WTC11 (cell line): Measurements from ENCODE around the gene FGD3. TPM values are rescaled to one million over a fixed set of nuclear protein-coding genes. Genes with fewer than 3 reads are reported as not detected.
A peak's percentile ranks its signal among the peaks of the same experiment; 100 is the strongest.

Source experiments
- ATAC-seq: fragments of 200-7000 bp; cut with Tn5 transposase; 2 replicates; pipeline ENCODE4 v1.10.0; 2021; ENCODE audit warnings: mild to moderate bottlenecking, moderate library complexity
- CTCF ChIA-PET: fragments of 300-600 bp; sonication (Branson Sonifier 250); formaldehyde crosslinking; loops from one replicate; lab custom pipeline; 2021; ENCODE audit warnings: antibody characterized with exemption; lab: Charles Lee
- POLR2A ChIA-PET: fragments of 350-600 bp; sonication (Branson Sonifier 250); formaldehyde crosslinking; loops from one replicate; lab custom pipeline; 2021; ENCODE audit warnings: antibody characterized with exemption; lab: Charles Lee
- DNase-seq: peaks from one replicate; pipeline ENCODE4 v3.0.0; 2021; ENCODE audit warnings: low spot score
- H3K27ac Mint-ChIP-seq: 2 replicates; pipeline ENCODE4 v1.8.0; 2021; ENCODE audit warnings: mixed read lengths
- H3K27me3 Mint-ChIP-seq: 2 replicates; pipeline ENCODE4 v1.8.0; 2021; ENCODE audit warnings: low read depth, mild to moderate bottlenecking, moderate library complexity, mixed read lengths
- H3K36me3 Mint-ChIP-seq: 2 replicates; pipeline ENCODE4 v1.8.0; 2021; ENCODE audit warnings: mixed read lengths
- H3K4me1 Mint-ChIP-seq: 2 replicates; pipeline ENCODE4 v1.8.0; 2022; ENCODE audit warnings: mixed read lengths
- H3K4me3 Mint-ChIP-seq: 2 replicates; pipeline ENCODE4 v1.8.0; 2021; ENCODE audit warnings: mild to moderate bottlenecking, moderate library complexity, mixed read lengths
- H3K9me3 Mint-ChIP-seq: 2 replicates; pipeline ENCODE4 v1.8.0; 2021; ENCODE audit warnings: mixed read lengths
- HMGA2 ChIP-seq: fragments of 250-450 bp; sonication (Bioruptor Pico); IDR thresholded peaks from 2 replicates; pipeline ENCODE4 v1.4.0; 2021; ENCODE audit warnings: mild to moderate bottlenecking, moderate library complexity
- IRF2 ChIP-seq: sonication (generic); formaldehyde crosslinking; IDR thresholded peaks from 2 replicates; pipeline ENCODE4 v1.8.0; 2022; ENCODE audit warnings: low read depth, missing genetic modification reagents, borderline replicate concordance
- JAZF1 ChIP-seq: fragments of 250-450 bp; sonication (Bioruptor Pico); IDR thresholded peaks from 2 replicates; pipeline ENCODE4 v1.9.0; 2021; ENCODE audit warnings: moderate library complexity, mild to moderate bottlenecking, inconsistent platforms
- KAT7 ChIP-seq: sonication (generic); formaldehyde crosslinking; IDR thresholded peaks from 2 replicates; pipeline ENCODE4 v1.8.1; 2023; ENCODE audit warnings: missing genetic modification reagents, mild to moderate bottlenecking, borderline replicate concordance
- NFYB ChIP-seq: sonication (generic); formaldehyde crosslinking; conservative IDR thresholded peaks from 2 replicates; pipeline ENCODE4 v1.8.0; 2022; ENCODE audit warnings: low read depth, missing genetic modification reagents
- TEAD1 ChIP-seq: sonication (generic); formaldehyde crosslinking; IDR thresholded peaks from 2 replicates; pipeline ENCODE4 v1.8.0; 2022; ENCODE audit warnings: mild to moderate bottlenecking, missing genetic modification reagents
- TP53 ChIP-seq: sonication (generic); formaldehyde crosslinking; IDR thresholded peaks from 2 replicates; pipeline ENCODE4 v1.8.1; 2023; ENCODE audit warnings: mild to moderate bottlenecking, missing genetic modification reagents
- ZNF138 ChIP-seq: sonication (generic); formaldehyde crosslinking; conservative IDR thresholded peaks from 2 replicates; pipeline ENCODE4 v1.8.1; 2022; ENCODE audit warnings: mild to moderate bottlenecking, moderate library complexity, missing genetic modification reagents
- ZNF317 ChIP-seq: sonication (generic); formaldehyde crosslinking; IDR thresholded peaks from 2 replicates; pipeline ENCODE4 v1.8.1; 2023; ENCODE audit warnings: low read depth, mild to moderate bottlenecking, moderate library complexity, missing genetic modification reagents, borderline replicate concordance
- ZNF416 ChIP-seq: fragments of 250-450 bp; sonication (Bioruptor Pico); IDR thresholded peaks from 2 replicates; pipeline ENCODE4 v1.9.0; 2021; ENCODE audit warnings: mild to moderate bottlenecking, inconsistent platforms
- total RNA-seq: library from RNA; stranded (reverse); gene quantifications from 3 replicates; pipeline ENCODE4 v1.2.3, GENCODE V29; 2021
- TF ChIP-seq, protein P1 (sequence below): sonication (generic); formaldehyde crosslinking; IDR thresholded peaks from 2 replicates; pipeline ENCODE4 v1.8.1; 2023; ENCODE audit warnings: mild to moderate bottlenecking, missing genetic modification reagents, moderate library complexity
- TF ChIP-seq, protein P2 (sequence below): fragments of 250-450 bp; sonication (Bioruptor Pico); IDR thresholded peaks from 2 replicates; pipeline ENCODE4 v1.9.0; 2021; ENCODE audit warnings: mild to moderate bottlenecking, borderline replicate concordance
- TF ChIP-seq, protein P3 (sequence below): sonication (generic); formaldehyde crosslinking; IDR thresholded peaks from 2 replicates; pipeline ENCODE4 v1.8.1; 2022; ENCODE audit warnings: low read depth, mild to moderate bottlenecking, moderate library complexity, missing genetic modification reagents, borderline replicate concordance
- TF ChIP-seq, protein P4 (sequence below): sonication (generic); formaldehyde crosslinking; IDR thresholded peaks from 2 replicates; pipeline ENCODE4 v1.8.0; 2022; ENCODE audit warnings: mild to moderate bottlenecking, missing genetic modification reagents

The FGD3 gene
- total RNA-seq, 1 experiment from 2014 or later = 1.9 TPM

- Mint-ChIP-seq H3K27ac (peak overlapping the region; percentile 97), H3K4me3 (no peak overlapping the region), H3K9me3 (no peaks in the 10 kb centered on the region), H3K4me1 (peaks cover 55% of the 10 kb centered on the region), H3K36me3 (no peaks in the 10 kb centered on the region), H3K27me3 (no peaks in the 10 kb centered on the region; the same call in 1 of the 2 replicates)
- peak; percentile 43 for DNase-seq
- ATAC-seq = peak; percentile 88
- ChIA-PET POLR2A (interaction anchor here (1.1 kb wide), 1 partner anchor 22 kb away, joined by 4 read pairs; no protein-coding TSS in a partner anchor), CTCF (interaction anchor here (1.3 to 1.8 kb wide), 2 partner anchors 19 to 33 kb away, joined by 6 to 7 read pairs; no protein-coding TSS in a partner anchor)
- TF ChIP-seq NFYB (CRISPR knock-in tag) (peak; percentile 81), TEAD1 (CRISPR knock-in tag) (peak; percentile 45; the same call in 1 of the 2 replicates), ZNF317 (peak; percentile 87)
- TF ChIP-seq, protein P1, sequence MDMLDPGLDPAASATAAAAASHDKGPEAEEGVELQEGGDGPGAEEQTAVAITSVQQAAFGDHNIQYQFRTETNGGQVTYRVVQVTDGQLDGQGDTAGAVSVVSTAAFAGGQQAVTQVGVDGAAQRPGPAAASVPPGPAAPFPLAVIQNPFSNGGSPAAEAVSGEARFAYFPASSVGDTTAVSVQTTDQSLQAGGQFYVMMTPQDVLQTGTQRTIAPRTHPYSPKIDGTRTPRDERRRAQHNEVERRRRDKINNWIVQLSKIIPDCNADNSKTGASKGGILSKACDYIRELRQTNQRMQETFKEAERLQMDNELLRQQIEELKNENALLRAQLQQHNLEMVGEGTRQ (CRISPR knock-in tag) = peak; percentile 24; the same call in 1 of the 2 replicates
- TF ChIP-seq, protein P2, sequence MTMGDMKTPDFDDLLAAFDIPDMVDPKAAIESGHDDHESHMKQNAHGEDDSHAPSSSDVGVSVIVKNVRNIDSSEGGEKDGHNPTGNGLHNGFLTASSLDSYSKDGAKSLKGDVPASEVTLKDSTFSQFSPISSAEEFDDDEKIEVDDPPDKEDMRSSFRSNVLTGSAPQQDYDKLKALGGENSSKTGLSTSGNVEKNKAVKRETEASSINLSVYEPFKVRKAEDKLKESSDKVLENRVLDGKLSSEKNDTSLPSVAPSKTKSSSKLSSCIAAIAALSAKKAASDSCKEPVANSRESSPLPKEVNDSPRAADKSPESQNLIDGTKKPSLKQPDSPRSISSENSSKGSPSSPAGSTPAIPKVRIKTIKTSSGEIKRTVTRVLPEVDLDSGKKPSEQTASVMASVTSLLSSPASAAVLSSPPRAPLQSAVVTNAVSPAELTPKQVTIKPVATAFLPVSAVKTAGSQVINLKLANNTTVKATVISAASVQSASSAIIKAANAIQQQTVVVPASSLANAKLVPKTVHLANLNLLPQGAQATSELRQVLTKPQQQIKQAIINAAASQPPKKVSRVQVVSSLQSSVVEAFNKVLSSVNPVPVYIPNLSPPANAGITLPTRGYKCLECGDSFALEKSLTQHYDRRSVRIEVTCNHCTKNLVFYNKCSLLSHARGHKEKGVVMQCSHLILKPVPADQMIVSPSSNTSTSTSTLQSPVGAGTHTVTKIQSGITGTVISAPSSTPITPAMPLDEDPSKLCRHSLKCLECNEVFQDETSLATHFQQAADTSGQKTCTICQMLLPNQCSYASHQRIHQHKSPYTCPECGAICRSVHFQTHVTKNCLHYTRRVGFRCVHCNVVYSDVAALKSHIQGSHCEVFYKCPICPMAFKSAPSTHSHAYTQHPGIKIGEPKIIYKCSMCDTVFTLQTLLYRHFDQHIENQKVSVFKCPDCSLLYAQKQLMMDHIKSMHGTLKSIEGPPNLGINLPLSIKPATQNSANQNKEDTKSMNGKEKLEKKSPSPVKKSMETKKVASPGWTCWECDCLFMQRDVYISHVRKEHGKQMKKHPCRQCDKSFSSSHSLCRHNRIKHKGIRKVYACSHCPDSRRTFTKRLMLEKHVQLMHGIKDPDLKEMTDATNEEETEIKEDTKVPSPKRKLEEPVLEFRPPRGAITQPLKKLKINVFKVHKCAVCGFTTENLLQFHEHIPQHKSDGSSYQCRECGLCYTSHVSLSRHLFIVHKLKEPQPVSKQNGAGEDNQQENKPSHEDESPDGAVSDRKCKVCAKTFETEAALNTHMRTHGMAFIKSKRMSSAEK (CRISPR knock-in tag) = no peak
- TF ChIP-seq, protein P3, sequence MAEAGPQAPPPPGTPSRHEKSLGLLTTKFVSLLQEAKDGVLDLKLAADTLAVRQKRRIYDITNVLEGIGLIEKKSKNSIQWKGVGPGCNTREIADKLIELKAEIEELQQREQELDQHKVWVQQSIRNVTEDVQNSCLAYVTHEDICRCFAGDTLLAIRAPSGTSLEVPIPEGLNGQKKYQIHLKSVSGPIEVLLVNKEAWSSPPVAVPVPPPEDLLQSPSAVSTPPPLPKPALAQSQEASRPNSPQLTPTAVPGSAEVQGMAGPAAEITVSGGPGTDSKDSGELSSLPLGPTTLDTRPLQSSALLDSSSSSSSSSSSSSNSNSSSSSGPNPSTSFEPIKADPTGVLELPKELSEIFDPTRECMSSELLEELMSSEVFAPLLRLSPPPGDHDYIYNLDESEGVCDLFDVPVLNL (CRISPR knock-in tag) = no peak
- TF ChIP-seq, protein P4, sequence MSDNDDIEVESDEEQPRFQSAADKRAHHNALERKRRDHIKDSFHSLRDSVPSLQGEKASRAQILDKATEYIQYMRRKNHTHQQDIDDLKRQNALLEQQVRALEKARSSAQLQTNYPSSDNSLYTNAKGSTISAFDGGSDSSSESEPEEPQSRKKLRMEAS = 0 out of 2 replicates have a peak, but pooled peaks have one; percentile 37
These were observed 23.2 kb downstream of the FGD3 start for GRCh38 chr9:92970467-92970923.

DNA sequence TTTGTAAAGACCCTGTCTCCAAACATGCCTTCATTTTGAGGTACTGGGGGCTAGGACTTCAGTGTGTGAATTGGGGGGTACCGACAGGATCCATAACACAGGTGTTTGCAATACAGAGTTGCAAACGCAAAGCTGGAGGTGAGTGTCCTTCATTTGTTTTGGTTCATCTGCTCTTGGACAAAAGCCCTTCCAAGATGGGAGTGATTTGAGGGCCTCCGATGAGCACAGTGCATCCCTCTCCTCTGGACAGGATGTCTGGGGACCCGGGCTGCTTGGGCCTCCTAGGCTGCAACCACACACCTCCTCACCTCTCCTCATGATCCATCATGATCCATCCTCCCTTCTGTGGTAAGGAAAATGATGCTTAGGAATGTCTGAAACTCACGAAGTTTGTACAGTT is 23.8 kb downstream of the FGD3 start:
- TF ChIP-seq TEAD1 (CRISPR knock-in tag) (no peak), ZNF138 (CRISPR knock-in tag) (no peak), ZNF416 (CRISPR knock-in tag) (no peak), KAT7 (CRISPR knock-in tag) (no peak)
- TF ChIP-seq, protein P4 = no peak
- H3K4me3 Mint-ChIP-seq = no peak overlapping the region
- CTCF ChIA-PET = interaction anchor here (1.3 to 1.8 kb wide), 2 partner anchors 19 to 32 kb away, joined by 6 to 7 read pairs; no protein-coding TSS in a partner anchor
- no peaks in the 10 kb centered on the region for H3K9me3 Mint-ChIP-seq
- DNase-seq (no peak), ATAC-seq (no peak)
- H3K27ac Mint-ChIP-seq = peak overlapping the region; percentile 97
- H3K36me3 Mint-ChIP-seq = no peaks in the 10 kb centered on the region
- H3K27me3 Mint-ChIP-seq = no peaks in the 10 kb centered on the region; the same call in 1 of the 2 replicates
- POLR2A ChIA-PET = no interaction called here
- peaks cover 55% of the 10 kb centered on the region for H3K4me1 Mint-ChIP-seq

DNA sequence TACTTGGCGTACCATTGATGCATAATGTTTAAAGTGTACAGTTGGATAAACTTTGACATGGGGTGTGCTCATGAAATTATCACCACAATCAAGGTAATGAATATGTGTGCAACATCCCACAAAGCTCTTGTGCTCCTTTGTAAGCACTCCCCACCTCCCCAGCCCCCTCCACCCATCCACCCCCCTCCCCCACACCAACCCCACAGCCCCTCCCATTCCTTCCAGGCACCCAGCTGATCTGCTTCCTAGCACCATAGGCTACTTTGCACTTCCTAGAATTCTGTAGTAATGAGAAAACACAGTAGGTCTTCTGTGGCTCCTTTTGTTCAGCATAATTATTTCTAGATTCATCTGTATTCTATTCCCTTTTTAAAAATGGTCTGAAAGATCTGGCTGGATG is 24.5 kb downstream of the FGD3 start:
- Mint-ChIP-seq H3K4me3 (no peak overlapping the region), H3K9me3 (no peaks in the 10 kb centered on the region), H3K4me1 (peaks cover 56% of the 10 kb centered on the region), H3K27me3 (no peaks in the 10 kb centered on the region; the same call in 1 of the 2 replicates), H3K36me3 (no peaks in the 10 kb centered on the region), H3K27ac (no peak overlapping the region)
- POLR2A ChIA-PET = no interaction called here
- CTCF ChIA-PET = interaction anchor here (1.3 to 1.8 kb wide), 2 partner anchors 18 to 32 kb away, joined by 6 to 7 read pairs; no protein-coding TSS in a partner anchor
- DNase-seq (no peak), ATAC-seq (no peak)
- TF ChIP-seq IRF2 (no peak), JAZF1 (no peak), TEAD1 (CRISPR knock-in tag) (no peak), TP53 (CRISPR knock-in tag) (no peak), HMGA2 (CRISPR knock-in tag) (no peak)
